HCT116 (cell line): ENCODE data around the gene GCSAM.

Experiments
- JUND ChIP-seq: IDR thresholded peaks from 2 replicates; pipeline ENCODE4 v1.6.1; 2012
- POLR2A ChIP-seq: IDR thresholded peaks from 2 replicates; pipeline ENCODE4 v1.7.0; 2011; ENCODE audit warnings: borderline replicate concordance; ENCODE audit not compliant: insufficient read depth, insufficient read length; ENCODE audit errors: extremely low read depth
- POLR2AphosphoS5 ChIP-seq: IDR thresholded peaks from 2 replicates; pipeline ENCODE4 v1.6.1; 2011; ENCODE audit warnings: mild to moderate bottlenecking, low read depth, low read length, moderate library complexity
- SIN3A ChIP-seq: IDR thresholded peaks from 2 replicates; pipeline ENCODE4 v1.6.1; 2012; ENCODE audit warnings: low read depth
- ZNF274 ChIP-seq: fragments of 200-500 bp; sonication (Bioruptor generic); IDR thresholded peaks from 2 replicates; pipeline ENCODE4 v1.6.1; 2014; ENCODE audit warnings: mild to moderate bottlenecking, low read depth, low read length, inconsistent platforms
- TF ChIP-seq, protein P1 (sequence below): IDR thresholded peaks from 2 replicates; pipeline ENCODE4 v1.6.1; 2012; ENCODE audit warnings: low read depth

DNA sequence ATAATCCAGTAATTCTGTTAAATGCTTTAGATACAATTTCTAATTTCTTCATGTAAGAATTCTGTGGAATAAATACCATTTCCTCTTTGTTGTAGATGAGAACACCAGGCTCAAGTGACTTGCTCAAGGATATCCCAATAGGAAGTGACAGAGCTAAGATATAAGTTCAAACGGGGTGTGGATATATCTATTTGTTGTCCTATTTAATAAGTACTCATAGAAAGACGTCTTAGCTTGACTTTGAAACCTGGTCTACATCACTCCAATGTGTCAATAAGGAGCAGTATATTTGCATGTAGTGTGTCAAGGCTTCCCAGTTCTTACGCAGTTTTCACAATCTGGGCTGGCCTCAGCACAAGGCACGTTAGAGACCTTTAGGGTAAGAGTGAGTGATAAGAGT is 4.7 kb upstream of the GCSAM start:
- TF ChIP-seq JUND (no peak), POLR2A (no peak), POLR2AphosphoS5 (no peak), SIN3A (no peak), ZNF274 (no peak)
- TF ChIP-seq, protein P1, sequence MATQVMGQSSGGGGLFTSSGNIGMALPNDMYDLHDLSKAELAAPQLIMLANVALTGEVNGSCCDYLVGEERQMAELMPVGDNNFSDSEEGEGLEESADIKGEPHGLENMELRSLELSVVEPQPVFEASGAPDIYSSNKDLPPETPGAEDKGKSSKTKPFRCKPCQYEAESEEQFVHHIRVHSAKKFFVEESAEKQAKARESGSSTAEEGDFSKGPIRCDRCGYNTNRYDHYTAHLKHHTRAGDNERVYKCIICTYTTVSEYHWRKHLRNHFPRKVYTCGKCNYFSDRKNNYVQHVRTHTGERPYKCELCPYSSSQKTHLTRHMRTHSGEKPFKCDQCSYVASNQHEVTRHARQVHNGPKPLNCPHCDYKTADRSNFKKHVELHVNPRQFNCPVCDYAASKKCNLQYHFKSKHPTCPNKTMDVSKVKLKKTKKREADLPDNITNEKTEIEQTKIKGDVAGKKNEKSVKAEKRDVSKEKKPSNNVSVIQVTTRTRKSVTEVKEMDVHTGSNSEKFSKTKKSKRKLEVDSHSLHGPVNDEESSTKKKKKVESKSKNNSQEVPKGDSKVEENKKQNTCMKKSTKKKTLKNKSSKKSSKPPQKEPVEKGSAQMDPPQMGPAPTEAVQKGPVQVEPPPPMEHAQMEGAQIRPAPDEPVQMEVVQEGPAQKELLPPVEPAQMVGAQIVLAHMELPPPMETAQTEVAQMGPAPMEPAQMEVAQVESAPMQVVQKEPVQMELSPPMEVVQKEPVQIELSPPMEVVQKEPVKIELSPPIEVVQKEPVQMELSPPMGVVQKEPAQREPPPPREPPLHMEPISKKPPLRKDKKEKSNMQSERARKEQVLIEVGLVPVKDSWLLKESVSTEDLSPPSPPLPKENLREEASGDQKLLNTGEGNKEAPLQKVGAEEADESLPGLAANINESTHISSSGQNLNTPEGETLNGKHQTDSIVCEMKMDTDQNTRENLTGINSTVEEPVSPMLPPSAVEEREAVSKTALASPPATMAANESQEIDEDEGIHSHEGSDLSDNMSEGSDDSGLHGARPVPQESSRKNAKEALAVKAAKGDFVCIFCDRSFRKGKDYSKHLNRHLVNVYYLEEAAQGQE = no peak
